ENCODE results near the gene BRD3.

BRD3 gene

GRCh38 chr9:134028575-134029247, 39.1 kb downstream of the BRD3 start:
- no peak for DNase-seq (ENCODE audit: low spot score)
- Histone ChIP-seq H3K4me3 (no peak overlapping the region), H3K27ac (no peak overlapping the region)
- no peak for TF ChIP-seq CTCF (IDR thresholded peaks at IDR 0.05)

- Histone ChIP-seq H3K27ac (no peak overlapping the region), H3K4me3 (no peak overlapping the region)
- TF ChIP-seq CTCF (IDR thresholded peaks at IDR 0.05), result no peak
- DNase-seq (ENCODE audit: low spot score), result no peak
These were observed 39.8 kb downstream of the BRD3 start for GRCh38 chr9:134028076-134028475.

- Histone ChIP-seq H3K4me3 (no peak overlapping the region), H3K27ac (no peak overlapping the region)
- no peak for TF ChIP-seq CTCF (IDR thresholded peaks at IDR 0.05)
- DNase-seq (ENCODE audit: low spot score), result no peak
These were observed 40.3 kb downstream of the BRD3 start for GRCh38 chr9:134027561-134027960.

GRCh38 chr9:134026981-134027380, 40.8 kb downstream of the BRD3 start:
- no peak for DNase-seq (ENCODE audit: low spot score)
- TF ChIP-seq CTCF (IDR thresholded peaks at IDR 0.05), result no peak
- Histone ChIP-seq H3K4me3 (no peak overlapping the region), H3K27ac (no peak overlapping the region)

GRCh38 chr9:134026581-134026980, 41.2 kb downstream of the BRD3 start:
- peak overlapping the region; percentile 92 for H3K4me3 ChIP-seq
- no peak for TF ChIP-seq CTCF (IDR thresholded peaks at IDR 0.05)
- DNase-seq (ENCODE audit: low spot score), result no peak
- H3K27ac ChIP-seq, result no peak overlapping the region

- peak; percentile 82 for DNase-seq (ENCODE audit: low spot score)
- TF ChIP-seq CTCF (IDR thresholded peaks at IDR 0.05), result no peak
These were observed 42.0 kb downstream of the BRD3 start for GRCh38 chr9:134025606-134026541.

More at GRCh38 chr9:134025606-134026541, 42.0 kb downstream of the BRD3 start:
- H3K4me3 ChIP-seq, result peak overlapping the region; percentile 92
- H3K27ac ChIP-seq, result peak overlapping the region; percentile 43 to 81

Data from coronary artery (tissue), 2 donors.